Amniotic stem cell (primary cell): ENCODE results near the gene CPLX3.

Experiments
- DNase-seq: peaks from one replicate; lab custom pipeline; 2025; lab: John Stamatoyannopoulos, UW

The CPLX3 gene

DNA sequence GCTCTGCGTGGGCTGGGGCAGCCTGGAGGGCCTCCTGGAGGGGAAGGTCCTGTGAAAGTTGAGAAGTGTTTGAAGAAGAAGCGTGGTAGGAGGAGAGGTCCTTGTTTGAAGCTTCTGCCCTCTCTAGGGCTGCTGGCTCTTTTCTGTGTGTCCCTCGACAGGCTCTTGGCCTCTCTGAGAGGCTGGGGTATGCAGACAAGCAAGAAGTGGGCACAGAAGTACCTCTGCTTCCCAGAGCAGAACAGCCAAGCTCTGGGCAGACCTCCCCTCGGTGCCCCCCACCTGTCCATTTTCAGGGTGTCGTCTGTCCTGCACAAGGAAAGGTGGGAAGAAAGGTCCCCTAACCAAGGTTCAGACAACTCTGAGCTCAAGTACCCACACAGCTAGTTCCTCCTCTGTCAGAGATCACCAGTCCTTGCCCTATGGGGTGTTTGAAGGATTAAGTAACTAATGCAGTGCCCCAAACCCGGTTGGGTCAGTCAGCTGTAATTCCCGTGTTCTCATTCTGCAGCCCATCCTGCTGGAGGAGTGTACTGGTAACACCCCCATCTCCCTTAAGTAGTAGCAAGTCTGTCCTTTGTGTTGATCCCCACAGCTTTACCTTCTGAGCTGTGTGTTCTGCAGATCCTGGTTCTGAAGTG, 38.3 kb upstream of the CPLX3 start:
- no peak for DNase-seq

DNA sequence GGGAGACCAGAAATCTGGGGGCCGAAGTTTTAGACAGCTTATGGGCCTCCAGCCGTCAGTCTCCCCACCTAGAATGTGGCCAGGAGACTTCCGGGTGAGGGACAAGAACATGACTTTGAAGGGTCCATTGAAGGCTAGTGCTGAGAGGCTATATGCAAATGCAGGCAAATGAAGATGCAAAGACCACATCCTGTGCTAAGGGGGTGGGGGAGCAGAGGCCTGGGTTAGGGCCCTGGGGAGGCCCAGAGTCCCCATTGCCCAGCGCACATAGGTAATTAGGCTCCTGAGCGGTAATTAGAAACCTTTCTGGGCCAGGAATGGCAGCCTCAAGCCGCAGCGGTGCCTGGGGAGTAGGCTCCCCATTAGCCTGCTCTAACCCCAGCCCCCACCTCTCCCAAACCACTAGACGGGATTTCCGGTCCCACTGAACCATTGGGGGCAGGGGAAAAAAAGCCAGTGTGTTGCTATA, 37.7 kb upstream of the CPLX3 start:
- no peak for DNase-seq

DNA sequence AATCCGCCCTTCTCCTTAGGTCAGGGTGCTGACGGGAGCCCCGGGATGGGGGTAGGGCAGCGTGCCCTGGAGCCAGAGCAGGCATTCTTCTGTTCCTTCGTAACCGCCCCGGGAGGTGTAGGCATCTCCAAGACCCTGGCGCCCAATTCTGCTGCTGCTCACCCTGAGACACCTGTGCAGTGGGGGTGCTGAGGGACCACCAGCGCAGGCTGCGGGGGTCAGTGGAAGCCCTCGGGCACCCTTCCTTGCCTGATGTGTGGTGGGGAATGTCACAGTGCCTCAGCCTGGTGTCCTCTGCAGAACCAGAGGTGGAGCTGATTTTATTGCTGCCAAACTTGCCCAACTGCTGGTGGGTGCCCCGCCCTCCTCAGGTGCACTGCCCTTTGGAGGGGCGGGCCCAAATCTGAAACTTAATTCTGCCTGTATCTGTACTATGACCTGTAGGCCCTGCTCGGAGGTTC, 37.2 kb upstream of the CPLX3 start:
- no peak for DNase-seq

DNA sequence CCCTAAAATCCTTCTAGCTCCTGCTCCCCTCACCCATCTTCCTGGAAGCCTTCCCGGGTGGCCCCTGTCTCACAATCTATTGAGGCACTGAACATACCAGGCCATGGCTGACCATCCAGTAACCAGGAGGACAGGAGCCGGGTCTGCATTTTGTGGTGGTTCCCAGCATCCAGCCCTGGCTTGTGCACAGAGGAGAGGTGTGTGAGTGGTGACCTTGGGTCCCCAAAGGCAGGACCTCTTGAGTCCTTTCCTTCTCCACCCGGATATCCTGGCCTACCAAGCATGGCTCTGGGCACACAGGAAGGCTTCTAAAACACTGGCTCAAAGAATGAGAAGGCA, 36.7 kb upstream of the CPLX3 start:
- DNase-seq, result no peak

DNA sequence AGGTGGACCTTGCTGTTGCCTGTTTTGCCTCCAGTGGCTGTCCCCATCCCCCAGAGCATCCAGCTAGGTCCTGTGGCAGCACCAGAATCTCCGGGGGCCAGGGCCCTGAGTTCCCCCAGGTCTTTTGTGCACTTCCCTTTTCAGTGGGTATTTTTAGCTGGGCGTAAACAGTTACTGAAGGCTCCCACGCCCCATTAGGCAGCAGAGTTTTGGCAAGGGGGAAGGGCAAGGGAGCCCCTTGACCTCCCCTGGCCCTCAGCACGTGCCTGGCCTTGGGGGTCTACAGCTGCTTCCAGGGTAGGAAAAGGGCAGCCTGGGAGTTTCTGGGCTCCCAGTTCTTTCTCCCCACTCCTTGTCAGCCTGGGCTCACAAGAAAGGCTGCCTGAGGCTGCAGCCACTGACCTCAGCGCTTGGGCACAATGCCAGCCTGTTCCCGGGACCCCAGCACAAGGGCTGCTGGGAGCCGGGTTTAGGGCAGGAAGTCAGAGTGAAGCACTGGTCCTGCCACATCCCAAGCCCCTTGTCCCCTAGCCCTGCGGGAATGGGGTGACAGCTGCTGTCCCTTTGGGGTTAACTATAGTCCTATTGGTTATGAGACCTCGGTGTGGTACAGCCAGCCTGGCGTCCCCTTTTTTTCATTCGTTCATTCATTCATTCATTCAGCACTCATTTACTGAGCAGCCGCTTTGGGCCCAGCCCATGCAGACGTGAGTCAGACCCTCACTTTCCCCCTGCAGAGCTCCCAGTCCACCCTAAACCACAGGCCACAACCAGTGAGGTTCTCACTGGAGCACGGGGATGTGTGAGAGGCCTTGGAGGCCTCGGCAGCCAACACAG, 36.1 kb upstream of the CPLX3 start:
- no peak for DNase-seq

DNA sequence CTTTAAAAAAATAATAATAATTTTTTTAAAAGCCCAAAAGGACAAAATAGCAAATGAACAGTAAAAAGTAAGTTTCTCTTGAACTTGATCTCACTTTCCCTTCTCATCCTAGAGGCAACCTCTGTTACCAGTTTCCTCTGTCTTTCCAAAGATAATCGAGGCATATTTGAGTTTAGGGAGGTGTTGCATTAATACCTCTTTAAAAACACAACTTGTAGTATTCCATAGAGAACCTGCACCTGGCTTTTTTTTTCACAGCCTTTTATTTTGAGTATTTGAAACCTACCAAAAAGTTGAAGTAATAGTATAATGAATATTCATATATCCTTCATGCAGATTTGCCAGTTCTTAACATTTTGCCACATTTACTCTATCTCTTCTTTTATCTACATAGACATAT, 35.4 kb upstream of the CPLX3 start:
- no peak for DNase-seq

DNA sequence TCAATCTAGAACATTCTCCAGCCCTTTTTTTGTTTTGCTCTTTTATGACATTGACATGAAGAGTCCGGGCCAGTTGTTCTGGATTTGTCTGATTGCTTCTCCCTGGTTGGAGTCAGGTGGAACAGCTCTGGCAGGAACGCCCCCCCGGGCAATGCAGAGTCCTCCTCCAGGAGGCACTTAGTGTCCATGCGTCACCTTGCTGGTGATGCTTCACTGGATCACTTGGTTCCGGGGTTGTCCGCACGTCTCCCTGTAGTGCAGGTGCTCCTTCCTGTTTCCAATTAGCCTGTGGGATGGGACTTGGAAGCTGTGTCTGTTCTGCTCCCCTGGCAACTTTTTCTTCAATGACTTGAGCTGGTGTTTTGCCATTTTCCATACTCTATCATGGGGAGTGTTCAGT, 34.8 kb upstream of the CPLX3 start:
- DNase-seq, result no peak

DNA sequence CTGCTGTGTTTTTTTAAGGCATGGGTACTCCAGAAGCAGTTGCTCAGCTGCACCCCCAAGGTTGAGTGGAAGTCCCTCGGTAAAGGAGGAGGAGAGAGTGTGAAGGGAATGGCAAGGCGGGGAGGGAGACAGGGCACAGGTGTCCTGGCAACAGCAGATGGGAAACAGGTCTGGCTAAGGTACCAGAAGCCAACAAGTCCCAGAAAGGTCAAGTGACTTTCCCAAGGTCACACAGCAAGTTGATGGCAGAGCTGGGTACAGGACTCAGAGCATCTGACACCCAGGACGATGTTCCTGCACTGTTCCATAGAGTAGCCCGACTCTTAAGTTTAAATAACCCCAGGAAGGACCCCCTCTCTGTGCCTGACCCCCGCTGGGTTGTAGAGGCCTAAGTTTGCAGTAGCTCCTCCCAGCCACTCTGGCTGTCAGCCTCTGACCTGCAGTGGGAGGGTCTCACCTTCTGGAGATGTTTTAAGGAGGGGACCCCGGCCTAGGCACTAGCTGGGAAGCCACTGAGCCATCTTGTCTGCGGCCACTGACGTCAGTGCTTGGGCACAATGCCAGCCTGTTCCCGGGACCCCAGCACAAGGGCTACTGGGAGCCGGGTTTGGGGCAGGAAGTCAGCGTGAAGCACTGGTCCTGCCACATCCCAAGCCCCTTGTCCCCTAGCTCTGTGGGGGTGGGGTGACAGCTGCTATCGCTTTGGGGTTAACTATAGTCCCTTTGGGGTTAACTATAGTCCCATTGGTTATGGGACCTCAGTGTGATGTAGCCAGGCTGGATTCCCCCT, 34.0 kb upstream of the CPLX3 start:
- DNase-seq, result no peak

DNA sequence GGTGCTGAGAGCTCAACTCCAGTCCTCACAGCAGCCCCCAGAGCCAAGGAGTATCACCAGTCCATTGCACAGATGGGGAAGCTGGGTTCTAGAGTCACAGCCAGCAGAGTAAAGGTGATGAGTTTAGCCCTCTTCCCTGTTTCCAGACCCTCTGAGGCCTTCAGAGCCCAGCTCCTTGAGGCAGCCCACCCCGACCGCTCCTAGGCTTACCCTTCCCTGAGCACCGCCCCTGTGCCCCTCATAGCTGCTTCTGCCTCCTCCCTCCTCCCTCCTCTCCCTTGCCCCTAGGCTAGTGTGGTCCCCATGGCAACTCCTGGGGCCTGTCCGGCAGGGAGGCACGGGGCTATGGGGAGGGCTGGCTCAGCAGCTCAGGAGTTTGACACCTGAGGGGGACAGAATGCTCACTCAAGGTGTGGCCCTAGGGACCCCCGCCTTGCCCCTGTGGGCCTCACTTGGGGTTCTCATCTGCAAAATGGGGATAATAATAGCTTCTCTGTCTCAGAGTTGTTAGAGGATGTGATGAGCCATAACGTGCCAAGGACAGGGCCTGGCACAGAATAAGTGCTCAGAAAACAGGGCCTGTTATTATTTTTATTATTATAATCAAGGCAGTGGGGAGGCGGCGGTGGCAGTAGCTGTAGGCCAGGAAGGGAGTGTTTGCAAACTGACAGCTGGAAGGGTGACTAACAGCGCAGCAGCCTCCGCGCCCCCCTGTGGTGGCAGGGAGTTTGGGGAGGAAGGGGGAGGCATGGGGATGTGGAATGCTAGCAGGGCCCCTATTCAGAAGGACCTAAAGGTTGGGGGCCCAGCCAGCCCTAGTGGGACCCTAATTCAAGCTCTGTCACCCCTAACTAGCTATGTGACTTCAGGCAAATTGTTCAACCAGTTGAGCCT, 33.0 kb upstream of the CPLX3 start:
- DNase-seq, result no peak

DNA sequence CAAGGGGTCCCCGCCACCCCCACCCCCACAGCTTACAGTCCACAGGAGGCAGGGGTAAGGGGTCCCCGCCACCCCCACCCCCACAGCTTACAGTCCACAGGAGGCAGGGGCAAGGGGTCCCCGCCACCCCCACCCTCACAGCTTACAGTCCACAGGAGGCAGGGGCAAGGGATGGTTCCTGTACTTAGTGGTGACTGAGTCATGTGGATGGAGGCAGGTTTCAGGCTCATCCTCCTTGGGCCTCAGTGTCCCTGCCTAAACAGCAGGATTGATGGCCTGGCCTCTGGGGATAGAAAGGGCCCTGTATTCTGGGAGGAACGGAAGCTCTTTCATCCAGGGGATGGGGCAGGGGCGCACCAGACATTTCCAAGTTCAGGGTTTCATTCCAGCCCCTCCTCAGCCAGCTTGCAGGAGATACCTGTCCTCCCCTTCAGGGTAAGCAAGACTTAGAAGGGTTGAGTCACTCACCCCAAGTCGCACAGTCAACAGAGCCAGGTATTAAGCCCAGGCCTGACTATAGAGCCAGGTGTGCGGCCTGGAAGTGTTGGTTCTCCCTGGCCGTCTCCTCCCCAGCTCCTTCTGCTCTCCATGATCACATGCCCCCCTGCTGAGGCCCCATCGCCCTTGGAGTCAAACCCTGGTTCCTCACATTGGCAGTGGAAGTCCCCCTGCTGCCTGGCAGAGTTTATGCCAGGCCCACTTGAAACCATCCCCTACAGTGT, 32.0 kb upstream of the CPLX3 start:
- DNase-seq, result no peak

DNA sequence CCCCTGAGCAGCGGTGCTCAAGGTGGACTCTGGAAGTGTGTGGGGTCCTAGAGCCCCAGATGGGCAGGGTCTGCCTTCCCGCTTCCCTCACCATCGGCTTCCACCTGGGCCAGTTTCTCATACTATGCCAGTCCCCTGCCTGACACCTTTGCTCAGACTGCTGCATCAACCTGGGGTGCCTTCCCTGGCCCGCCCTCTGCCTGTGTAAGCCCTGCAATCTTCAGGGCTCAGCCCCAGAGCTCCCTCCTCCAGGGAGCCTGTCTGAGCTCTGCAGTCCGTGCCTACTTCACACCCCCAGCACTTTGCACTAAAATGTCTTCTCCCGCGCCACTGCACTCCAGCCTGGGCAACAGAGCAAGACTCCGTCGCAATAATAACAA, 31.5 kb upstream of the CPLX3 start:
- DNase-seq, result no peak

DNA sequence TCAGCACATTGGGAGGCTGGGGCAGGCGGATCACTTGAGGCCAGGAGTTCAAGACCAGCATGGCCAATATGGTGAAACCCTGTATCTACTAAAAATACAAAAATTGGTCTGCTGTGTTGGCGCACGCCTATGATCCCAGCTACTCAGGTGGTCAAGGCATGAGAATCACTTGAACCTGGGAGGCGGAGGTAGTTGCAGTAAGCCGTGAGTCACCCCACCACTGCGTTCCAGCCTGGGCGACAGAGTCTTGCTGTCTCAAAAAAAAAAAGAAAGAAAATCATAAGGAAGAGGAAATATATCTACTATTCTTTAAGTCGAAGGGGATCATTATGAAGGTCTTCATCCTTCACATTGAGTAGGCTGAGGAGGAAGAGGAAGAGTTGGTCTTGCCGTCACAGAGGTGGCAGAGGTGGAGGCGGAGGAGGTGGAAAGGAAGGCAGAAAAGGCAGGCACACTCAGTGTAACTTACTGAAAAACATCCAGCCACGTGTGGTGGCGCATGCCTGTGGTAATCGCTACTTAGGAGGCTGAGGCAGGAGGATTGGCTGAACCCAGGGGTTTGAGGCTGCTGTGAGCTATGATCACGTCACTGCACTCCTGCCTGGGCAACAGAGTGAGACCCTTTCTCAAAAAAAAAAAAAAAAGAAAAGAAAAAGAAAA, 30.3 kb upstream of the CPLX3 start:
- DNase-seq, result no peak

DNA sequence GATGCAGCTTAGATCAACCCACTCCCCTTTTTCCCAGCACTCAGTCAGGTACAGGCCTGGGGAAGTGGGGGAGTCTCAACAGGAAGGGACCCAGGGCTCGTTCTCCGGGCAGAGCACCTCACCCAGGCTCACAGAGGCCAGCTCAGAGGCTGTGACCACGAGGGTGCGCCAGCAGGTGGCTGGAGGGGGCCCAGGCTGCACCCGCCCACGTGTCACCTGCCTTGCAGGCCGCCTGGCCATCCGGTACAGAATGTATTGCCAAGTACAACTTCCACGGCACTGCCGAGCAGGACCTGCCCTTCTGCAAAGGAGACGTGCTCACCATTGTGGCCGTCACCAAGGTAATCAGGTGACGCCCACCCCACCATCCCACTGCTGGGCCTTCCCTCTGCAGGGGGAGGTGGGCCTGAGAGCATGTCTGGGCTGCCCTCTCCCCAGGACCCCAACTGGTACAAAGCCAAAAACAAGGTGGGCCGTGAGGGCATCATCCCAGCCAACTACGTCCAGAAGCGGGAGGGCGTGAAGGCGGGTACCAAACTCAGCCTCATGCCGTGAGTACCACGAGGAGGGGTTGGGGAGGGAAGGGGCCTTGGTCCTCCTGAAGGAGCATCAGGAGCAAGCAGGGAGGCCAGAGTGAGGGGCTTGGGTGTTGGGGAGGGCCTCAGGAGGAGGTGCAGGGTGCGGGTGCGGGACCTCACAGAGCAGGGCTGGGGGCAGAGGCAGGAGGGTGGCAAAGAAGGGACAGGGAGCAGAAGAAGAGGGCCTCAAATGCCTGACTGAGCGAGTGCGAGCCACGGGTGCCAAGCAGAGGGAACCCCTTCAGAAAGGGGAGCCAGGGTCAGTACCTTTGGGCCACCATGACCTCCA, 27.8 kb upstream of the CPLX3 start:
- no peak for DNase-seq

DNA sequence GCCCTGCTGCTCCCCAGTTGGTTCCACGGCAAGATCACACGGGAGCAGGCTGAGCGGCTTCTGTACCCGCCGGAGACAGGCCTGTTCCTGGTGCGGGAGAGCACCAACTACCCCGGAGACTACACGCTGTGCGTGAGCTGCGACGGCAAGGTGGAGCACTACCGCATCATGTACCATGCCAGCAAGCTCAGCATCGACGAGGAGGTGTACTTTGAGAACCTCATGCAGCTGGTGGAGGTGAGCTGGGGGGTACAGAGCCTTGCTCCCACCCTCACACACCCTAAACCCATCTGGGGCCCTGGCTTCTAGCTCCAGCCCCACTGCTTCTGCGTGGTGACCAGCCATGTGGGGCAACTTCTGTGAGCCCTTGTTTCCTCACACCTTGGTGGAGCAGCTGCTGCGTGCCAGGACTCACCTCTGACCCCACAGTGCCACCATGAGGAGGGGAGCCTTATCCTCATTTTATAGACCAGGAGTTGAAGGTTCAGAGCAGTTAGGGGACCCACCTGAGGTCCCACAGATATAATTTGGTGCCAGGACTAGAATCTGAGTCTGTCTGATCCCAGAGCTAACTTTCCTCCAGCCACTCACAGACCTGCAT, 27.1 kb upstream of the CPLX3 start:
- DNase-seq, result no peak

DNA sequence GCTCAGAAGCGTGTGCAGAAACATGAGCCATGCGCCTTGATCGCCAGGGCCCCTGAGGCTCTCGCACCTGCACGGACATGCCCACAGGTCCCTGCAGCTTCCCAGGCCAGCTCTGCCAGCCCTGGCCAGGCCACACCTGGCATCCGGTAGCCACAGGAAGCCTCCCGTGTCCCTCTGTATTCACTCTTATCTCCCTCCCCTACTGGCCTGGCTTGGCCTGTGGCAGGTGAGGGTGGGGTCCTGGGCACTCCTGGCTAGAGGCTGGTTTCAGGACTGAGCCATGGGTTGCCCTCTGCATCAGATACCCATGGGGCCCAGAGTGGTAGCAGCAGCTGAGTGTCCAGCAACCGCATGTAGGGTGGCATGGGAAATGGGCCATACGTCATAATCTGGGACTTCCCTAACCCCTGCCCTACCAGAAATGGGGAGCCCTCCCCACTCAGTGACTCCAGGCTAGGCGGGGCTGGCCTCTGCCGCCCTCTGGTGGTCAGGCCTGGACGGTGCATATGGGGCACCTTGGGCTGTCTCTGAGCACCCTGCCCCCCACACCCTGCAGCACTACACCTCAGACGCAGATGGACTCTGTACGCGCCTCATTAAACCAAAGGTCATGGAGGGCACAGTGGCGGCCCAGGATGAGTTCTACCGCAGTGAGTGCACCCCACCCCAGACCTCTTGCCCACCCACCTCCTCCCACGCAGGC, 26.4 kb upstream of the CPLX3 start:
- no peak for DNase-seq

DNA sequence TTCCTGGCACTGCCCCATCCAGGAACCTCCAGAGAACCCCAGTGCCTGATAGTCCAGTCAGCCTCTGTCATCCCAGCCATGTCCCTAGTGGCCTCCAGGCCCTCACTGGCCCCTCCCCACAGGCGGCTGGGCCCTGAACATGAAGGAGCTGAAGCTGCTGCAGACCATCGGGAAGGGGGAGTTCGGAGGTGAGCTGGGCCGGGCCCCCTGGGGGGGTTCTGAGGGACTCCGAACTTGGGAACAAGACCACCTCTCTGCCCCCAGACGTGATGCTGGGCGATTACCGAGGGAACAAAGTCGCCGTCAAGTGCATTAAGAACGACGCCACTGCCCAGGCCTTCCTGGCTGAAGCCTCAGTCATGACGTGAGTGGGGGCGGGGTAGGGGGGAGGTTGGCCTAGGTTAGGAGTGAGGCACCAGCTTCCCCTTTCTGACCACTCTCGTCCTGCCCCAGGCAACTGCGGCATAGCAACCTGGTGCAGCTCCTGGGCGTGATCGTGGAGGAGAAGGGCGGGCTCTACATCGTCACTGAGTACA, 25.8 kb upstream of the CPLX3 start:
- no peak for DNase-seq

DNA sequence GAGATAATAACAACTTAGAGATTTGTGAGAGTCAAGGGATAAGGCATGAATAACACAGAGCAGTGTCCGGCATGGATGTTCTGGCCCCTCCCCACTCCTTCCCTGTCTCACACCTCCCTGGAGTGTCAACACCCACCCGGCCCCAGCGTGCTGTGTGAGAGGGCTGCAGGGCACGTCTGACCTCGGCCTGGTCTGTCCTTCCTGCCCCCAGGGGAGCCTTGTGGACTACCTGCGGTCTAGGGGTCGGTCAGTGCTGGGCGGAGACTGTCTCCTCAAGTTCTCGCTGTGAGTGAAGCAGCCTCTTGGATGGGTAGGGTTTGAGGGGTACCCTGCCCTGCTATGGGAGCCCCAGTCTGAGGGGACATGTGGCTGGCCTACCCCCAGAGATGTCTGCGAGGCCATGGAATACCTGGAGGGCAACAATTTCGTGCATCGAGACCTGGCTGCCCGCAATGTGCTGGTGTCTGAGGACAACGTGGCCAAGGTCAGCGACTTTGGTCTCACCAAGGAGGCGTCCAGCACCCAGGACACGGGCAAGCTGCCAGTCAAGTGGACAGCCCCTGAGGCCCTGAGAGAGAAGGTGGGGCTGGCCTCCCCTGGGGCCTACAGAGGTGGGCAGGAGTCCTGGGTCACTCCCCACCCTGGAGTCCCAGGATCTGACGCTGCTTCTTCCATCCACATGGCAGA, 25.0 kb upstream of the CPLX3 start:
- DNase-seq, result no peak

DNA sequence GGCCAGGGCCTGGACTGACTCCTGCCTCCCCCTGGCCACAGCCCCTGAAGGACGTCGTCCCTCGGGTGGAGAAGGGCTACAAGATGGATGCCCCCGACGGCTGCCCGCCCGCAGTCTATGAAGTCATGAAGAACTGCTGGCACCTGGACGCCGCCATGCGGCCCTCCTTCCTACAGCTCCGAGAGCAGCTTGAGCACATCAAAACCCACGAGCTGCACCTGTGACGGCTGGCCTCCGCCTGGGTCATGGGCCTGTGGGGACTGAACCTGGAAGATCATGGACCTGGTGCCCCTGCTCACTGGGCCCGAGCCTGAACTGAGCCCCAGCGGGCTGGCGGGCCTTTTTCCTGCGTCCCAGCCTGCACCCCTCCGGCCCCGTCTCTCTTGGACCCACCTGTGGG, 24.1 kb upstream of the CPLX3 start:
- no peak for DNase-seq
